PFSK-1 (cell line): ENCODE data around the gene ABCC1.

Experiments
- FOXP2 ChIP-seq: optimal IDR thresholded peaks from 2 replicates; pipeline ENCODE3; 2011; ENCODE audit warnings: borderline replicate concordance, control low read depth, inconsistent platforms; ENCODE audit not compliant: insufficient read depth; ENCODE audit errors: extremely low read length, extremely low read depth
- POLR2AphosphoS5 ChIP-seq: IDR thresholded peaks from 2 replicates; pipeline ENCODE4 v1.6.1; 2012; ENCODE audit warnings: low read depth, mild to moderate bottlenecking, control low read depth, low read length, moderate library complexity
- SIN3A ChIP-seq: IDR thresholded peaks from 2 replicates; pipeline ENCODE4 v1.6.1; 2012; ENCODE audit warnings: mild to moderate bottlenecking, low read length, moderate library complexity, borderline replicate concordance; ENCODE audit not compliant: insufficient read depth
- TAF1 ChIP-seq: IDR thresholded peaks from 2 replicates; pipeline ENCODE4 v1.6.1; 2012; ENCODE audit warnings: low read length, control low read depth, borderline replicate concordance; ENCODE audit not compliant: insufficient read depth
- TF ChIP-seq, protein P1 (sequence below), 2 experiments: IDR thresholded peaks; 2 replicates each; pipeline versions ENCODE4 v1.6.1 to v1.8.0; 2011 to 2012; ENCODE audit warnings: low read depth in 2 of 2, low read length in 2 of 2, control low read depth in 1 of 2, inconsistent platforms in 1 of 2, mild to moderate bottlenecking in 1 of 2, moderate library complexity in 1 of 2; ENCODE audit not compliant: insufficient read depth in 1 of 2

Gene ABCC1

DNA sequence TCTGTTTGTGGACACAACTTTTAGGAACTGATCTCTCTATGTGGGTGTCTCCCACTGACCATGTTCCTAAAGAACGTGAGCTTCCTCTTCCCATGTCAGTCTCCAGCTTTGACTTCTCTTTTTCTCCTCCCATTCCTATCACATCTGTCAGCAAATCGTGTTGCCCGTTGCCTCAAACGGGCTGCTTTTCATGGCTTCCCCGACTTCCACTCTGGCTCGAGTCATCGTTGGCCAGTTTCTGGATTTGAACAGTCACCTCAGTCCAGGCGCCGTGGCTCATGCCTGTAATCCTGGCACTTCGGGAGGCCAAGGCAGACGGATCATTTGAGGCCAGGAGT lies 5.4 kb downstream of the ABCC1 start:
- TF ChIP-seq SIN3A (no peak), POLR2AphosphoS5 (no peak), TAF1 (no peak), FOXP2 (no peak)
- TF ChIP-seq, protein P1, sequence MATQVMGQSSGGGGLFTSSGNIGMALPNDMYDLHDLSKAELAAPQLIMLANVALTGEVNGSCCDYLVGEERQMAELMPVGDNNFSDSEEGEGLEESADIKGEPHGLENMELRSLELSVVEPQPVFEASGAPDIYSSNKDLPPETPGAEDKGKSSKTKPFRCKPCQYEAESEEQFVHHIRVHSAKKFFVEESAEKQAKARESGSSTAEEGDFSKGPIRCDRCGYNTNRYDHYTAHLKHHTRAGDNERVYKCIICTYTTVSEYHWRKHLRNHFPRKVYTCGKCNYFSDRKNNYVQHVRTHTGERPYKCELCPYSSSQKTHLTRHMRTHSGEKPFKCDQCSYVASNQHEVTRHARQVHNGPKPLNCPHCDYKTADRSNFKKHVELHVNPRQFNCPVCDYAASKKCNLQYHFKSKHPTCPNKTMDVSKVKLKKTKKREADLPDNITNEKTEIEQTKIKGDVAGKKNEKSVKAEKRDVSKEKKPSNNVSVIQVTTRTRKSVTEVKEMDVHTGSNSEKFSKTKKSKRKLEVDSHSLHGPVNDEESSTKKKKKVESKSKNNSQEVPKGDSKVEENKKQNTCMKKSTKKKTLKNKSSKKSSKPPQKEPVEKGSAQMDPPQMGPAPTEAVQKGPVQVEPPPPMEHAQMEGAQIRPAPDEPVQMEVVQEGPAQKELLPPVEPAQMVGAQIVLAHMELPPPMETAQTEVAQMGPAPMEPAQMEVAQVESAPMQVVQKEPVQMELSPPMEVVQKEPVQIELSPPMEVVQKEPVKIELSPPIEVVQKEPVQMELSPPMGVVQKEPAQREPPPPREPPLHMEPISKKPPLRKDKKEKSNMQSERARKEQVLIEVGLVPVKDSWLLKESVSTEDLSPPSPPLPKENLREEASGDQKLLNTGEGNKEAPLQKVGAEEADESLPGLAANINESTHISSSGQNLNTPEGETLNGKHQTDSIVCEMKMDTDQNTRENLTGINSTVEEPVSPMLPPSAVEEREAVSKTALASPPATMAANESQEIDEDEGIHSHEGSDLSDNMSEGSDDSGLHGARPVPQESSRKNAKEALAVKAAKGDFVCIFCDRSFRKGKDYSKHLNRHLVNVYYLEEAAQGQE (IDR thresholded peaks at IDR 0.05; ENCODE audit: insufficient read depth in 1 of 2, low read depth in 2 of 2, low read length in 2 of 2) = no peak

DNA sequence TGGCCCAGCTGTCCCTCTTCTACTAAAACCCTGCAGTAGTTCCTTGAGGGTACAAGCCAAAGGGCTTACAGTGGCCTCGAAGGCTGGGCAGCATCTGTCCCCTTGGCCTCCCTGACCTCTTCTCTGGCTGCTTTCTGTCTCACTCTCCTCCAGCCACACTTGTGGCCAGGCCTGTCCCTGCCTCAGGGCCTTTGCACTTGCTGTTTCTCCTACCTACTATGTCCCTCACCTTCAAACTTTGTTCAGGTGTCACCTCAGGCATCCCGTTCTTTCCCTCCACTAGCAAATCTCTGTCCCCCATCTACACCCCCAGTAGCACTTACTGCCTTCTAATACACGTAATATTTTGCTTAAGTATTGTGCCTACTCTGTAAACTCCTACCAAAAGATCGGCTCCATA lies 6.0 kb downstream of the ABCC1 start:
- TF ChIP-seq SIN3A (no peak), TAF1 (no peak), POLR2AphosphoS5 (no peak), FOXP2 (no peak)
- TF ChIP-seq, protein P1 (IDR thresholded peaks at IDR 0.05; ENCODE audit: insufficient read depth in 1 of 2, low read depth in 2 of 2, low read length in 2 of 2) = no peak

DNA sequence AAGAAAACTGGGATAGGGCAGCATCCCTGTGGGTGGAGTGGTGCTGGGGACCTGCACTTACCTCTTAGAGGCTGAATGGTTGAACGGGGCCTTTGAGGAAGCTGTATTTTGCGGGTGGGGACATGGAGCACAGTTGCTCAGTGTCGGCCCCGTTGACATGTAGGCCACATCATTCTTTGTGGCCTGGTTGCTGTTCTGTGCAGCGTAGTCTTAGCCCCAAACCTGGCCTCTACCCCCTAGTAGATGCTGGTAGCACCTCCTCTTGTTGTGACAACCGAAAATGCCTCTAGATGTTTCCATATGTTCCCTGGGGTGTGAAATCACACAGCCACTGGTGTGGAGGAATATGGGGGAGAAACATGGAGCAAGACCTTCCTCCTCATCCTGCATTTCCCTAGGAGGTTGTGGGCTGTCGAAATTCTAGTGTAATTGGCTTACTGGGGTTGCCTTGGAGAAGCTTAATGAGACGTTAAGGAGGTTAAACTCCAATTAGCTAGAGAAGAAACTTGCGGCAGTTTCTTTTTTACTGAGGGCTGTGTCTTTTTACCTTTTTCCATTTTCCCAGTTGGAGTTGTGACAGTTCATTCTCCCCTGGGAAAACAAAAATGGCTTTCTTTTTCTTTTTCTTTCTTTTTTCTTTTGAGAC lies 9.4 kb downstream of the ABCC1 start:
- no peak for TF ChIP-seq POLR2AphosphoS5
- no peak for TF ChIP-seq TAF1

DNA sequence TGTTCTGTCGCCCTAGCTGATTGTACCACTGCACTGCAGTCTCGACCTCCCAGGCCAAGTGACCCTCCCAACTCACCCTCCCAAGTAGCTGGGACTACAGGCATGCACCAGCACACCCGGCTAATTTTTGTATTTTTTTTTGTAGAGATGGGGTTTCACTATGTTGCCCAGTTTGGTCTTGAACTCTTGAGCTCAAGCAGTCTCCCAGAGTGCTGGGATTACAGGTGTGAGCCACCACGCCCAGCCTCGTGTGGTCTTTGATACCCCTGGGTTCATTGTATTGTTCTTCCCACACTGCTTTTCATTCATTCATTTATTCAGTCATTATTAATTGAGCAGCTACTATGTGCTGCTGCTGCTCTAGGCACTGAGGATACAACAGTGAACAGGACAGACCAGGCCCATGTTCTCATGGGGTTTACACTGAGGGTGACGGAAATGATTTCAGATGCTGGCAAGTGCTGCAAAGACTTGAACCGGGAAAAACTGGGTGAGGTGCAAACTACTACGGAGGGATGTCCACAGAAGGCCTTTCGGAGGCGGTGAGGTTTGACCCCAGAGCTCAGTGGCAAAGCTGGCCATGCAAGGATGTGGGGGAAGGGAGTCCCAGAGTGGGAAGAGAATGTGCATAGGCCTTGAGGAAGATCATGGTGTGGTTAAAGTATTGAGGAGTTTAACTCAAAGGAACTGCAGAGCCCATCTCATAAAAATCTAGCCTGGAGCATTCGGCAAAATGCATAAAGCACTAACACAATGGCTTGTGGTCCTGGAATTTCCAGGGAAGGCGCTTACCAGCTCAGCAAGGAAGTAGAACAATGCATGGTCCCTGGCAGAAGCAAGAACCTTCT lies 10.9 kb downstream of the ABCC1 start:
- TF ChIP-seq, protein P1 (IDR thresholded peaks at IDR 0.05; ENCODE audit: insufficient read depth in 1 of 2, low read depth in 2 of 2, low read length in 2 of 2) = no peak
- TF ChIP-seq TAF1 (no peak), SIN3A (no peak)

DNA sequence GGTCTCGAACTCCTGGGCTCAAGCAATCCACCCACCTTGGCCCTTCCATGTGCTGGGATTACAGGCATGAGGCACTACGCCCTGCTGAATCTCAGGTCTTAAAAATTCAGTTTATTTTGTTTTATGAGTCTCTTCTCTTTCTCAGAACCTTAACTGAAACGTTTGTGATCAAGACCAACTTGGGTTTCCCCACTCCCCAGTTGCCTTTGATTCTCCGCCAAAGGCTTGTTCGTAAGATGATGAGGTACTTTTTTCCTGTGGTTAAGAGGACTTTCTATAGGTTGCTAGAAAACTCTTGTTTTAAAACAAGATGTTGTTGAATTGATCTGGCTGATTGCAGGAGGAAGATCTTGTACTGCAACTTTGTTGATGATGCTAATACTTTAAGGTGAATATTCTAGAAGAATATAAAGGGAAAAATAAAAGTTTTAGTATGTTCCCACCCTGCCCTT lies 11.7 kb downstream of the ABCC1 start:
- no peak for TF ChIP-seq TAF1
- TF ChIP-seq SIN3A = no peak
- no peak for TF ChIP-seq POLR2AphosphoS5

DNA sequence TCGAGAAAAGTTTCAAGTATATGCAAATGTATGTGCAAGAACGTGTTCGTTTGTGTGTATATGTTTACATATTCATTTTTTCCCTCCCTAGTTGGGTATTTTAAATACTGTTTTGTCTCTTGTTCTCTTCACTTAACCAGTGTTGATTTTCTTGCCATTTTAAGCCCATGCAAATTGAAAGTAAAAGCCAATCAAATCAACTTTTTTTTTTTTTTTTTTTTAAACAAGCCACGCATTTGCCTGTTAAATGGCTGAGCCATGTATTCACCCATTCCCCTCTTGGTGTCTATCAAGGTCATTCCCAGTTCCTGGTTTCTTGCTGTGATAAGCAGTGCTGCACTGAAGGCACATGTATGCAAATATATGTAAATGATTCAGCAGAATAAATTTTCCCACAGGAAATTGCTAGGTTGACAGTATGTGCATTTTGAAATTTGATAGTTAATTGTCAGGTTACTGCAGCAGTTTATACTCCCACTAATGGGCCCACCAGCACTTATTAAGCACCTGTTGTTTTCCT lies 12.2 kb downstream of the ABCC1 start:
- TF ChIP-seq POLR2AphosphoS5 = no peak
- TF ChIP-seq TAF1 = no peak
- no peak for TF ChIP-seq SIN3A
- TF ChIP-seq FOXP2 = no peak
- TF ChIP-seq, protein P1 (IDR thresholded peaks at IDR 0.05; ENCODE audit: insufficient read depth in 1 of 2, low read depth in 2 of 2, low read length in 2 of 2) = no peak
